GM12891 (cell line): ENCODE data around the gene ZNFX1.

Source experiments
- POLR2A ChIP-seq: IDR thresholded peaks from 2 replicates; pipeline ENCODE4 v1.6.1; 2011; ENCODE audit warnings: low read depth, low read length, control low read depth
- POLR2AphosphoS5 ChIP-seq: IDR thresholded peaks from 2 replicates; pipeline ENCODE4 v1.6.1; 2011; ENCODE audit warnings: low read depth, low read length, control low read depth
- TAF1 ChIP-seq: IDR thresholded peaks from 2 replicates; pipeline ENCODE4 v1.6.1; 2011; ENCODE audit warnings: low read depth, low read length, control low read depth

- TF ChIP-seq POLR2A (no peak; the same call in 1 of the 2 replicates), POLR2AphosphoS5 (no peak; the same call in 1 of the 2 replicates), TAF1 (no peak)
Observed at GRCh38 chr20:49248879-49249665, 28.8 kb downstream of the ZNFX1 start.
